GM18951 (cell line): ENCODE data around the gene EBLN1.
"Not testable (repeated sequence)": the region's sequence is repeated elsewhere in the genome, so short reads cannot be mapped to it uniquely, and the experiment has no call there.

Experiments
- POLR2A ChIP-seq: IDR thresholded peaks from 4 replicates; pipeline ENCODE4 v1.6.1; 2011; ENCODE audit warnings: mild to moderate bottlenecking; ENCODE audit not compliant: insufficient read length, insufficient read depth; ENCODE audit errors: extremely low read depth
- in situ Hi-C: fragments of 300-500 bp; cut with MboI; formaldehyde crosslinking; loops from one replicate; pipeline ENCODE4 v1.12.0; 2022; ENCODE audit warnings: low sequenced_read_pairs, mixed read lengths, inconsistent platforms; ENCODE audit not compliant: unreplicated experiment

The EBLN1 gene

GRCh38 chr10:22218448-22218847 is 633 bp upstream of the EBLN1 start:
- no peak for TF ChIP-seq POLR2A
- in situ Hi-C loops = no loop called here

GRCh38 chr10:22217084-22217483 is 731 bp downstream of the EBLN1 start:
- in situ Hi-C loops = not testable (repeated sequence)

GRCh38 chr10:22210267-22210666 is 7.5 kb downstream of the EBLN1 start:
- in situ Hi-C loops = no loop called here
- no peak for TF ChIP-seq POLR2A

GRCh38 chr10:22193945-22194344 is 23.9 kb downstream of the EBLN1 start:
- TF ChIP-seq POLR2A = no peak
- in situ Hi-C loops = no loop called here

GRCh38 chr10:22185586-22185985 is 32.2 kb downstream of the EBLN1 start:
- TF ChIP-seq POLR2A = no peak
- in situ Hi-C loops = no loop called here

GRCh38 chr10:22183771-22184461 is 33.9 kb downstream of the EBLN1 start:
- TF ChIP-seq POLR2A = no peak
- in situ Hi-C loops = no loop called here

GRCh38 chr10:22180724-22181123 is 37.1 kb downstream of the EBLN1 start:
- in situ Hi-C loops = no loop called here
- TF ChIP-seq POLR2A = no peak

GRCh38 chr10:22174442-22174841 is 43.4 kb downstream of the EBLN1 start:
- in situ Hi-C loops = no loop called here
- TF ChIP-seq POLR2A = no peak

GRCh38 chr10:22171131-22171530 is 46.7 kb downstream of the EBLN1 start:
- in situ Hi-C loops = no loop called here
- TF ChIP-seq POLR2A = no peak

- in situ Hi-C loops = no loop called here
These were observed 47.2 kb downstream of the EBLN1 start for GRCh38 chr10:22170582-22170981.

GRCh38 chr10:22159979-22160378 is 57.8 kb downstream of the EBLN1 start:
- in situ Hi-C loops = no loop called here
- no peak for TF ChIP-seq POLR2A

More at GRCh38 chr10:22170582-22170981, 47.2 kb downstream of the EBLN1 start:
- TF ChIP-seq POLR2A = no peak

GRCh38 chr10:22159180-22159579 is 58.6 kb downstream of the EBLN1 start:
- TF ChIP-seq POLR2A = no peak
- in situ Hi-C loops = no loop called here
